C4-2B (cell line): ENCODE results near the gene TMEM191C.
"Not testable (repeated sequence)": the region's sequence is repeated elsewhere in the genome, so short reads cannot be mapped to it uniquely, and the experiment has no call there.

Source experiments
- ZFX ChIP-seq: fragments of 450-650 bp; IDR thresholded peaks from 2 replicates; pipeline ENCODE4 v1.6.1; 2017
- TF ChIP-seq, protein P1 (sequence below): fragments of 450-650 bp; conservative IDR thresholded peaks from 2 replicates; pipeline ENCODE4 v1.5.1; 2017; ENCODE audit warnings: mild to moderate bottlenecking

DNA sequence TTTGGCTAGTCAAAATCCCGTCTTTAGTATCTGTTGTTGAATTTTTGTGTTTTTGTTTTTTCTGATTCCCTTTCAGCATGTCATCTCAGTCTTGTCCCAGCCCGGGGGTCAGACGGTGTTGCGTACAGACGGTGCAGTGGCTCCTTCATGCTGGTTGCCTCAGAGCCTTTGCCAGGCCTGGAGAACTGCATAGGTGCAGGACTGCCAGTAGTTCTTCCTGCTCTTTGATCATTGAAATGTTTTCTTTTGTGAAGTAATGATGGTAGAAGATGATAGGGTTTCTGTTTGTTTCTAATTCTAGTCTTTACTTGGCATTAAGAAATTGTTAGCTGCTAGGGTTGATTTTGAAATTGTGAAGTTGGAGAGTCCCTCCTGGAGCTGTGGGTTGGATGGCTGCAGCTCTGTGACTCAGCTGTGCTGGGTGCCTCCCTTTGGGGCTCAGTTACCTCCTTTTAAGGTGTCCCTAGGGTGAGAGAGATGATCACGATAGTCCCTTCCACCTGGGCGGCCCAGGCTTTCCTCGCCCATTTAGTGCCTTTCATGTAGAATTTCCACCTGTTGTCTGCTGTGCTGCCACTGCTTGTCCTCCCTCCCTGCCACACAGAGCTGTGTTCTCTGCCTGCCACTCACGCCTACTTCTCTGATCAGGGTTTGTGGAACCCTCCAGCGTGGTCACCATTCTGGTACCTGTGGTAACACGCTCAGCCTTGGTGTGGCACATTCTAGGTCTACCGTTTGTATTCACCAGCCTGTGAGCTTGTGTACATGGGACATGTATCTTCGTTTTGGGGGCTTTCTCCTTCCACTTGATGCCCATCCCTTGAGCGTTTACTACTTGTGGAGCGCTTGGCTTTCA lies 32.6 kb upstream of the TMEM191C start:
- TF ChIP-seq, protein P1, sequence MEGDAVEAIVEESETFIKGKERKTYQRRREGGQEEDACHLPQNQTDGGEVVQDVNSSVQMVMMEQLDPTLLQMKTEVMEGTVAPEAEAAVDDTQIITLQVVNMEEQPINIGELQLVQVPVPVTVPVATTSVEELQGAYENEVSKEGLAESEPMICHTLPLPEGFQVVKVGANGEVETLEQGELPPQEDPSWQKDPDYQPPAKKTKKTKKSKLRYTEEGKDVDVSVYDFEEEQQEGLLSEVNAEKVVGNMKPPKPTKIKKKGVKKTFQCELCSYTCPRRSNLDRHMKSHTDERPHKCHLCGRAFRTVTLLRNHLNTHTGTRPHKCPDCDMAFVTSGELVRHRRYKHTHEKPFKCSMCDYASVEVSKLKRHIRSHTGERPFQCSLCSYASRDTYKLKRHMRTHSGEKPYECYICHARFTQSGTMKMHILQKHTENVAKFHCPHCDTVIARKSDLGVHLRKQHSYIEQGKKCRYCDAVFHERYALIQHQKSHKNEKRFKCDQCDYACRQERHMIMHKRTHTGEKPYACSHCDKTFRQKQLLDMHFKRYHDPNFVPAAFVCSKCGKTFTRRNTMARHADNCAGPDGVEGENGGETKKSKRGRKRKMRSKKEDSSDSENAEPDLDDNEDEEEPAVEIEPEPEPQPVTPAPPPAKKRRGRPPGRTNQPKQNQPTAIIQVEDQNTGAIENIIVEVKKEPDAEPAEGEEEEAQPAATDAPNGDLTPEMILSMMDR: not testable (repeated sequence)
- not testable (repeated sequence) for TF ChIP-seq ZFX
